Esophagus (tissue), 2 donors: Measurements from ENCODE around the gene DNAJC7. TPM values are rescaled to one million over a fixed set of nuclear protein-coding genes. Genes with fewer than 3 reads are reported as not detected.

Experiments
- H3K27ac ChIP-seq, 2 donors: one replicate each; pipeline ENCODE4 v1.5.1; 2013; ENCODE audit warnings: low read depth in 2 of 2, mild to moderate bottlenecking in 2 of 2, inconsistent platforms in 1 of 2, low read length in 1 of 2, moderate library complexity in 1 of 2
- H3K27me3 ChIP-seq, 2 donors: one replicate each; pipeline ENCODE4 v1.6.1; 2013; ENCODE audit warnings: low read length in 2 of 2, control low read depth in 1 of 2, mild to moderate bottlenecking in 1 of 2; ENCODE audit not compliant: insufficient read depth in 2 of 2, control insufficient read depth in 1 of 2
- H3K36me3 ChIP-seq, 2 donors: one replicate each; pipeline ENCODE4 v1.6.1; 2013; ENCODE audit warnings: low read length in 1 of 2; ENCODE audit not compliant: control insufficient read depth in 2 of 2, insufficient read depth in 2 of 2
- H3K4me1 ChIP-seq, 2 donors: one replicate each; pipeline ENCODE4 v1.6.1; 2013; ENCODE audit warnings: low read length in 1 of 2; ENCODE audit not compliant: control insufficient read depth in 2 of 2, insufficient read depth in 2 of 2
- H3K4me3 ChIP-seq, 2 donors: one replicate each; pipeline ENCODE4 v1.5.1; 2013; ENCODE audit warnings: low read length in 2 of 2, mild to moderate bottlenecking in 2 of 2, low read depth in 1 of 2, moderate library complexity in 1 of 2
- H3K9me3 ChIP-seq, 2 donors: one replicate each; pipeline ENCODE4 v1.6.1; 2013; ENCODE audit warnings: mild to moderate bottlenecking in 2 of 2, low read depth in 1 of 2, low read length in 1 of 2, moderate library complexity in 1 of 2; ENCODE audit not compliant: control insufficient read depth in 2 of 2, insufficient read depth in 1 of 2
- WGBS, 2 donors: extraction: QIAGEN DNeasy Blood & Tissue Kit; methylation state at CpG; one replicate each; pipeline ENCODE4 v1.1.7; 2013; 5-methylcytosine and 5-hydroxymethylcytosine counted together
- polyA plus RNA-seq, 2 donors: library from polyadenylated mRNA; stranded (reverse); fragments of 200-250 nt; gene quantifications; one replicate each; pipeline ENCODE4 v1.2.3, GENCODE V29; 2013
- donor health status: healthy with polysubstance abuse.
- donor health status: Bipolar disorder and iron deficiency.

The DNAJC7 gene
- polyA plus RNA-seq, 2 donors: 55.4 to 66.4 TPM

GRCh38 chr17:42001729-42002128 lies 15.5 kb downstream of the DNAJC7 start:
- no peak overlapping the region for H3K27ac ChIP-seq
- no peaks in the 10 kb centered on the region for H3K27me3 ChIP-seq
- H3K4me3 ChIP-seq: no peak overlapping the region
- peaks cover 0 to 17% of the 10 kb centered on the region in 2 donors for H3K36me3 ChIP-seq
- H3K4me1 ChIP-seq: peaks cover 0 to 4% of the 10 kb centered on the region in 2 donors
- H3K9me3 ChIP-seq: no peaks in the 10 kb centered on the region
- 87 to 96% methylated on average over 2 of the region's 2 CpGs for WGBS, 2 donors

- H3K36me3 ChIP-seq: peaks cover 3 to 23% of the 10 kb centered on the region in 2 donors
- 59 to 71% methylated on average over 3 of the region's 3 CpGs for WGBS, 2 donors
- H3K27ac ChIP-seq: no peak overlapping the region
Measured at GRCh38 chr17:42000413-42001133, 16.7 kb downstream of the DNAJC7 start.

GRCh38 chr17:41998497-41998896 lies 18.7 kb downstream of the DNAJC7 start:
- Histone ChIP-seq H3K36me3 (peaks cover 3 to 23% of the 10 kb centered on the region in 2 donors), H3K4me3 (no peak overlapping the region), H3K27ac (no peak overlapping the region), H3K4me1 (peaks cover 0 to 4% of the 10 kb centered on the region in 2 donors), H3K9me3 (no peaks in the 10 kb centered on the region), H3K27me3 (no peaks in the 10 kb centered on the region)
- 37 to 40% methylated on average over 2 of the region's 2 CpGs for WGBS, 2 donors

More at GRCh38 chr17:42000413-42001133, 16.7 kb downstream of the DNAJC7 start:
- Histone ChIP-seq H3K27me3 (no peaks in the 10 kb centered on the region), H3K9me3 (no peaks in the 10 kb centered on the region), H3K4me3 (no peak overlapping the region), H3K4me1 (peaks cover 0 to 4% of the 10 kb centered on the region in 2 donors)

GRCh38 chr17:41996855-41997164 lies 20.4 kb downstream of the DNAJC7 start:
- WGBS, 2 donors: 94 to 98% methylated on average over 2 of the region's 2 CpGs
- Histone ChIP-seq H3K27ac (no peak overlapping the region), H3K36me3 (peaks cover 3 to 24% of the 10 kb centered on the region in 2 donors)

GRCh38 chr17:41992576-41992975 lies 24.7 kb downstream of the DNAJC7 start:
- Histone ChIP-seq H3K4me1 (no peaks in the 10 kb centered on the region), H3K4me3 (no peak overlapping the region), H3K27me3 (no peaks in the 10 kb centered on the region), H3K27ac (no peak overlapping the region), H3K36me3 (peaks cover 16 to 20% of the 10 kb centered on the region in 2 donors), H3K9me3 (no peaks in the 10 kb centered on the region)
- WGBS, 2 donors: 74 to 75% methylated on average over 3 of the region's 3 CpGs

More at GRCh38 chr17:41996855-41997164, 20.4 kb downstream of the DNAJC7 start:
- no peak overlapping the region for H3K4me3 ChIP-seq
- no peaks in the 10 kb centered on the region for H3K4me1 ChIP-seq
- H3K27me3 ChIP-seq: no peaks in the 10 kb centered on the region
- no peaks in the 10 kb centered on the region for H3K9me3 ChIP-seq

- Histone ChIP-seq H3K27ac (no peak overlapping the region), H3K9me3 (no peaks in the 10 kb centered on the region), H3K4me3 (no peak overlapping the region), H3K27me3 (no peaks in the 10 kb centered on the region), H3K4me1 (no peaks in the 10 kb centered on the region), H3K36me3 (peaks cover 17 to 24% of the 10 kb centered on the region in 2 donors)
- 76 to 88% methylated on average over 5 of the region's 5 CpGs for WGBS, 2 donors
Measured at GRCh38 chr17:41989702-41990419, 27.4 kb downstream of the DNAJC7 start.

GRCh38 chr17:41988418-41988817 lies 28.8 kb downstream of the DNAJC7 start:
- H3K4me3 ChIP-seq: no peak overlapping the region
- H3K9me3 ChIP-seq: no peaks in the 10 kb centered on the region
- no peak overlapping the region for H3K27ac ChIP-seq
- H3K27me3 ChIP-seq: no peaks in the 10 kb centered on the region
- H3K36me3 ChIP-seq: peaks cover 22 to 24% of the 10 kb centered on the region in 2 donors
- no peaks in the 10 kb centered on the region for H3K4me1 ChIP-seq
- 93 to 94% methylated on average over 2 of the region's 2 CpGs for WGBS, 2 donors

- Histone ChIP-seq H3K4me1 (no peaks in the 10 kb centered on the region), H3K27me3 (no peaks in the 10 kb centered on the region), H3K27ac (no peak overlapping the region), H3K4me3 (no peak overlapping the region), H3K36me3 (peaks cover 21 to 24% of the 10 kb centered on the region in 2 donors), H3K9me3 (no peaks in the 10 kb centered on the region)
- 77 to 82% methylated on average over 3 of the region's 3 CpGs for whole genome bisulfite sequencing, 2 donors
Measured at GRCh38 chr17:41987642-41988041, 29.6 kb downstream of the DNAJC7 start.

GRCh38 chr17:41986634-41987033 lies 30.6 kb downstream of the DNAJC7 start:
- peaks cover 19 to 24% of the 10 kb centered on the region in 2 donors for H3K36me3 ChIP-seq
- no peak overlapping the region for H3K4me3 ChIP-seq
- 85 to 89% methylated on average over 1 of the region's 1 CpG for WGBS, 2 donors
- no peaks in the 10 kb centered on the region for H3K9me3 ChIP-seq
- H3K27ac ChIP-seq: no peak overlapping the region
- no peaks in the 10 kb centered on the region for H3K27me3 ChIP-seq
- H3K4me1 ChIP-seq: no peaks in the 10 kb centered on the region
